Measurements from ENCODE around the gene ERLIN1. TPM values are rescaled to one million over a fixed set of nuclear protein-coding genes. Genes with fewer than 3 reads are reported as not detected.

Gene ERLIN1
- total RNA-seq, 1 experiment from 2014 or later = 33.0 TPM

DNA sequence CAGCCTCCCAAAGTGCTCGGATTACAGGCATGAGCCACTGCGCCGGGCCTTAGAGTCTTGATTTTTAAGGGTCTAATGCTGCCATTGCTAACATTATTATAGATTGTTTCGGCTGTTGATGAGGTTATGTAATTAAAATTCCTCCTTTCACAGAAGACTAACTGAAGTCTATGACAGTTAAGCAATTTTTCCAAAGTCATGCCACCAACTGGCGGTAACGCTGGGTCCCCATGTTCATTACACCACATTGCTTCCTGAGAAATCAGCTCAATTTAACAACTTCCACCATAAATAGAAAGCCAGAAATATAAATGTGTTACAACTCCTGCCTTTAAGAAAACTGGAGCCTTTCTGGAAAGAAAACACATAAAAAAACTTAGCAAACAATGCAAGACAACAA, 3.5 kb downstream of the ERLIN1 start:
- H3K4me1 Mint-ChIP-seq = peaks cover 16 to 25% of the 10 kb centered on the region in 2 experiments
- no peak overlapping the region for H3K18ac ChIP-seq (ENCODE audit: insufficient read length, low read depth, low read length)
- H4K8ac ChIP-seq (replicated peaks; ENCODE audit: insufficient read length, low read depth, low read length) = no peak overlapping the region
- H3K23ac ChIP-seq (ENCODE audit: insufficient read length, low read depth, low read length) = no peak overlapping the region
- no peaks in the 10 kb centered on the region for H4K20me1 ChIP-seq (ENCODE audit: control insufficient read depth, insufficient read depth, insufficient read length)
- no peak overlapping the region for H3K56ac ChIP-seq (ENCODE audit: insufficient read length, low read depth, low read length)
- H3K36me3 Mint-ChIP-seq (ENCODE audit: insufficient read depth in 1 of 3, low read depth in 3 of 3) = peaks cover 8 to 43% (median 38%) of the 10 kb centered on the region in 3 experiments
- H3K9ac ChIP-seq (ENCODE audit: extremely low read depth, insufficient read length, low read length) = no peak overlapping the region
- no peaks in the 10 kb centered on the region for H3K27me3 Mint-ChIP-seq (ENCODE audit: low read depth)
- H3K23me2 ChIP-seq (ENCODE audit: insufficient read length, low read depth, low read length, poor library complexity, severe bottlenecking) = peaks cover 12% of the 10 kb centered on the region
- no peak overlapping the region for H2BK120ac ChIP-seq (ENCODE audit: low read depth, low read length, poor library complexity, severe bottlenecking)
- no peak overlapping the region for H2BK5ac ChIP-seq (ENCODE audit: insufficient read length, low read length)
- H3K9me3 ChIP-seq (ENCODE audit: control insufficient read depth, low read depth, low read length) = no peaks in the 10 kb centered on the region
- H2BK20ac ChIP-seq (ENCODE audit: low read depth, low read length, poor library complexity, severe bottlenecking) = no peak overlapping the region
- 0 out of 5 replicates have a peak, but pooled peaks cover 0 to 3% of the 10 kb centered on the region in 2 experiments for H3K9me3 Mint-ChIP-seq
- no peaks in the 10 kb centered on the region for H3K79me2 ChIP-seq (ENCODE audit: insufficient read depth, low read length)
- no peak overlapping the region for H3T11ph ChIP-seq (ENCODE audit: low read length)
- no peak overlapping the region for H3K4me2 ChIP-seq (ENCODE audit: insufficient read depth, insufficient read length, low read length)
- DNase-seq = no peak
- H3K4ac ChIP-seq (ENCODE audit: low read depth, low read length) = no peak overlapping the region
- no peak overlapping the region for H3K27ac ChIP-seq (ENCODE audit: insufficient read length, low read depth, low read length)
- WGBS (ENCODE audit: extremely low coverage, insufficient read length, low lambda C conversion rate) = no CpG with 5 or more reads among the region's 6 CpGs
- H3K4me1 ChIP-seq (ENCODE audit: insufficient read depth, low read length) = no peaks in the 10 kb centered on the region
- no peak overlapping the region for H2BK12ac ChIP-seq (ENCODE audit: insufficient read length, low read depth, low read length)
- TF ChIP-seq, protein P1, sequence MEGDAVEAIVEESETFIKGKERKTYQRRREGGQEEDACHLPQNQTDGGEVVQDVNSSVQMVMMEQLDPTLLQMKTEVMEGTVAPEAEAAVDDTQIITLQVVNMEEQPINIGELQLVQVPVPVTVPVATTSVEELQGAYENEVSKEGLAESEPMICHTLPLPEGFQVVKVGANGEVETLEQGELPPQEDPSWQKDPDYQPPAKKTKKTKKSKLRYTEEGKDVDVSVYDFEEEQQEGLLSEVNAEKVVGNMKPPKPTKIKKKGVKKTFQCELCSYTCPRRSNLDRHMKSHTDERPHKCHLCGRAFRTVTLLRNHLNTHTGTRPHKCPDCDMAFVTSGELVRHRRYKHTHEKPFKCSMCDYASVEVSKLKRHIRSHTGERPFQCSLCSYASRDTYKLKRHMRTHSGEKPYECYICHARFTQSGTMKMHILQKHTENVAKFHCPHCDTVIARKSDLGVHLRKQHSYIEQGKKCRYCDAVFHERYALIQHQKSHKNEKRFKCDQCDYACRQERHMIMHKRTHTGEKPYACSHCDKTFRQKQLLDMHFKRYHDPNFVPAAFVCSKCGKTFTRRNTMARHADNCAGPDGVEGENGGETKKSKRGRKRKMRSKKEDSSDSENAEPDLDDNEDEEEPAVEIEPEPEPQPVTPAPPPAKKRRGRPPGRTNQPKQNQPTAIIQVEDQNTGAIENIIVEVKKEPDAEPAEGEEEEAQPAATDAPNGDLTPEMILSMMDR (conservative IDR thresholded peaks at IDR 0.05) = no peak
- H2AK5ac ChIP-seq (ENCODE audit: insufficient read length, low read length) = no peak overlapping the region
- no peak overlapping the region for H2AFZ ChIP-seq (ENCODE audit: low read length)
- no peak overlapping the region for H4K91ac ChIP-seq (ENCODE audit: insufficient read length, low read depth, low read length)
- H3K14ac ChIP-seq (ENCODE audit: insufficient read depth, low read length) = no peak overlapping the region
- H4K5ac ChIP-seq (ENCODE audit: insufficient read length, low read depth, low read length) = no peak overlapping the region
- no peaks in the 10 kb centered on the region for H3K79me1 ChIP-seq (ENCODE audit: insufficient read depth, low read depth, low read length, poor library complexity, severe bottlenecking)
- no peaks in the 10 kb centered on the region for H3K27me3 ChIP-seq (ENCODE audit: insufficient read depth, low read length)
- no peak overlapping the region for H3K27ac Mint-ChIP-seq
- no peak overlapping the region for H3K4me3 Mint-ChIP-seq
- H2BK15ac ChIP-seq (ENCODE audit: low read depth, low read length) = no peak overlapping the region
